NCI-H1092 (cell line): ENCODE data around the gene RYR3.
A peak's percentile ranks its signal among the peaks of the same experiment; 100 is the strongest.

ENCODE experiments used
- DNase-seq: peaks from one replicate; lab custom pipeline; 2025; lab: John Stamatoyannopoulos, UW

RYR3 gene

GRCh38 chr15:33716025-33716424, 405.3 kb downstream of the RYR3 start:
- DNase-seq, result no peak

GRCh38 chr15:33720952-33721351, 410.2 kb downstream of the RYR3 start:
- DNase-seq, result no peak

GRCh38 chr15:33722005-33722672, 411.4 kb downstream of the RYR3 start:
- DNase-seq, result no peak

- DNase-seq, result no peak
Observed at GRCh38 chr15:33722673-33723015, 411.9 kb downstream of the RYR3 start.

GRCh38 chr15:33724321-33725036, 413.7 kb downstream of the RYR3 start:
- DNase-seq, result no peak

GRCh38 chr15:33729653-33730052, 418.9 kb downstream of the RYR3 start:
- no peak for DNase-seq

GRCh38 chr15:33730815-33731214, 420.0 kb downstream of the RYR3 start:
- no peak for DNase-seq

GRCh38 chr15:33735143-33735542, 424.4 kb downstream of the RYR3 start:
- no peak for DNase-seq

- peak; percentile 4 for DNase-seq
Observed at GRCh38 chr15:33735637-33736247, 425.0 kb downstream of the RYR3 start.

GRCh38 chr15:33737687-33738601, 427.2 kb downstream of the RYR3 start:
- DNase-seq, result peak; percentile 14

- no peak for DNase-seq
Observed at GRCh38 chr15:33738941-33739664, 428.3 kb downstream of the RYR3 start.

GRCh38 chr15:33742306-33742705, 431.5 kb downstream of the RYR3 start:
- DNase-seq, result no peak

GRCh38 chr15:33742800-33743199, 432.0 kb downstream of the RYR3 start:
- DNase-seq, result no peak

GRCh38 chr15:33746203-33746602, 435.4 kb downstream of the RYR3 start:
- DNase-seq, result no peak

- DNase-seq, result no peak
Observed at GRCh38 chr15:33753012-33753411, 442.2 kb downstream of the RYR3 start.

- no peak for DNase-seq
Observed at GRCh38 chr15:33754242-33754641, 443.5 kb downstream of the RYR3 start.

GRCh38 chr15:33756961-33757360, 446.2 kb downstream of the RYR3 start:
- DNase-seq, result no peak

- no peak for DNase-seq
Observed at GRCh38 chr15:33757516-33758232, 446.9 kb downstream of the RYR3 start.

- DNase-seq, result no peak
Observed at GRCh38 chr15:33766389-33766788, 455.6 kb downstream of the RYR3 start.

GRCh38 chr15:33768670-33769190, 458.0 kb downstream of the RYR3 start:
- no peak for DNase-seq

GRCh38 chr15:33773969-33774368, 463.2 kb downstream of the RYR3 start:
- DNase-seq, result no peak
